Urothelium cell line (cell line): ENCODE measurements around the gene COA1.
"Not testable (repeated sequence)": the region's sequence is repeated elsewhere in the genome, so short reads cannot be mapped to it uniquely, and the experiment has no call there.

Experiments
- DNase-seq: peaks from one replicate; pipeline ENCODE4 v3.0.0; 2011; ENCODE audit warnings: low spot score, mixed read lengths
- FAIRE-seq: peaks from 2 replicates; lab custom pipeline; 2011; peaks lifted over from hg19 to GRCh38; lab: Jason Lieb, UNC

COA1 gene

DNA sequence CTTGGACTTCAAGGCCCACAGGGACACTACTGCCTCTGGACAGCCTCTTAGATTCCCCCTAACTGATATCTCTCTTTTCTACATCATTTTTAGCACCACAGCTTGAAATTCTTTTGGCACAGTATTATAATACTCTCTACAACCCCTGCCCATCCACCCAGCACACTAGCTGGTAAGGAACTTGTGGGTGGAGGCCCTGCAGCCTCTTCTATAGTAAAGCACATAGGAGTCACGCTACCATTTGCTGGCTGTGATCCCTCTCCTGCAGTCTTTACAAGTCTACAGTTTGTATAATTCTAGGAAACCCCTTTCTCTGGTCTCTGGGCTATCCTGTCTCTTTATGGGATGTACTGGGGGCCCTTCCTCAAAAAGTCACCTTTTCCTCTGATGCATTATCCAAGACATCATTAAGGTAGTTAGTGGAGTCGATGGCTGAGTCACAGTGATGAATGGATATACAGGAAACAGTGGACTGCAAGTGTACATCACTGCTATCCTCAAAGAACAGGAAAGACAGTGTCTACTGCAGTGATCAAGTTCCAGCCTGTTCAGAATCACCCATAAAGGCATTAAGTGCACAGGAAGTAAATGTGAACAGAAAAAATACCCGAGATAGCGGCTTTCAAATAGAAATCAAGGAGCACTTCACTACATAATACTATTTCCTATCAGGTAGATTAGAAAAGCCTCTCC, 92.1 kb downstream of the COA1 start:
- no peak for DNase-seq
- FAIRE-seq = no peak

DNA sequence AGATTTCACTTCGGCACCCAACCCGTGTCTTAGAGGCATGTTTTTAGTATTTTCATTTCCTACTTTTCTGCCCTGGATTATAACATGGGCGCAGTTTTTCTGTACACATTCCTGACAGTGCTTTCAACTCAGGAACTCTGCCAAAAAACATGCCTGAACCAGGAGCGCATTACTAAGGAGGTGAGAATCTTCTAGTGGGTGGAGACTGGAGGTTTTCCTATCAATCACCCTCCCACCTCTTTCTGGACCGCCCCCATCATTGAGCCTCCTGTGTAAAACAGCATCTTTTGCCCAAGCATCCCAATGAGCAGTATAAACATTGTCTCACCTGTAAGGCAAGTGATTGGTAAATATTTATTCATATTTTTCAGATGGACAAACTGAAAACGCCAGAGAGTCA, 93.2 kb downstream of the COA1 start:
- FAIRE-seq (no peak), DNase-seq (no peak)

DNA sequence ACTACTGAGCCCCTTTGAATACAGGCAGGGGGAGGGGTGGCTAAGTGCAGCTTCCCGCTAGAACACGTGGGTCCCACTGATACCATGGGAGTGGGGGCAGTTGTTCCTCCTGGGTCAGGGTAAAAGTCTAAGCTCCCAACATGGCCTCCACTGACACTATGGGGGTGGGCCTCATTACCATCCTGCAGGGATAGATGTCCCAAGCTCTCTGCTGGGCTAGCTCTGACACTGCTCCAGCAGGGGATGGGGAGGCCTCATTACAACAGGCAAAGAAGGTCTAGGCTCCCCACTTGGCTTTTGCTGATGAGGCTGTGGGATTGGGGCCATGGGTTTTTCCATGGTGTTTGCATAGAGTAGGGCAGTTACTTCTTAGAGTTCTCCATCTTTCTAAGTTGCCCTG, 94.9 kb downstream of the COA1 start:
- no peak for FAIRE-seq

DNA sequence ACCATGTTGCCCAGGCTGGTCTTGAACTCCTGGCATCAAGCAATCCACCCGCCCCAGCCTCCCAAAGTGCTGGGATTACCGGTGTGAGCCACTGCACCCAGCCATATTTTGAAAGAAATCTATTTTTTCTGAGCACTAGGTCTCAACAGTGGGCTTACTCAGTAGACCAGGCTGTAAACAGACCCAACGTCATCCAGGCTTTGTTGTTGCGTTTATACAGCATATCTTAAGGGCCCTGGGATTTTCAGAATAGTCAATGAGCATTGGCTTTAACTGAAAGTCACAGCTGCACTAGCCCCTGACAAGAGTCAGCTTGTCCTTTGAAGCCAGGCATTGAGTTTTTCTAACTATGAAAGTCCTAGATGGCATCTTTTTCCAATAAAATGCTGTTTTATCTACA, 96.6 kb downstream of the COA1 start:
- FAIRE-seq (no peak), DNase-seq (no peak)

More for the DNA sequence above, 94.9 kb downstream of the COA1 start:
- no peak for DNase-seq

DNA sequence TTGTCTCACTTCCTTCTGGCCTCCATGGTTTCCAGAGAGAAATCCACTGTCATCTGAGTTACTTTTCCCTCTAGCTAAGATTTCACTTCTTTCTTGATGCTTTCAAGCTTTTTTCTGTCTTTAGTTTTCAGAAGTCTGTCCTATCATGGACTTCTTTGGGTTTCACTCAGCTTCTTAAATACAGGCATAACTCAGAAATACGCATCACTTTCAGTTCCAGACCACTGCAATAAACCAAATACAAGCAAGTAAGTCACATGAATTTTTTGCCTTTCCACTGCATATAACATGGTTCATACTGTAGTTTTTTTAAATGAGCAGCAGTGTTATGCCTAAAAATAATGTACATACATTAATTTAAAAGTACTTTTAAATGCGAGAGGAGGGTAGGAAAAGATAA, 97.8 kb downstream of the COA1 start:
- DNase-seq (no peak), FAIRE-seq (no peak)

DNA sequence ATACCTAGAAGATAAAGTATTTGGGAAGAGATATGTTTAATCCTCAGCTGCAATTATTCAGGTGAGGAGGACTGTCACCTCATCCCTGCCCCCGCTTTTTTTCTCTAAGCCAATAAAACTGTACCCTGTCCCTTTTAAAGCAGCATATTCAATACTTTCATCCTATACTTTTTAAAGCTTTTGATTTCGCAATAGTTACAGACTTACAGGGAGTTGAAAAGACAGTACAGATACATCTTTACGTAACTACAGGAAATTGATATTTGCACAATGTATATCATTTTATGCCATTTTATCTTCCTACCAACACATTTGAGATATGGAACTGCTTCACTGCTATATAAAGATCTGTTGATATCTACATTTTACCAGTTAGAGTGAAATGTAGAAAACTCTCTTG, 98.8 kb downstream of the COA1 start:
- DNase-seq (no peak), FAIRE-seq (no peak)

DNA sequence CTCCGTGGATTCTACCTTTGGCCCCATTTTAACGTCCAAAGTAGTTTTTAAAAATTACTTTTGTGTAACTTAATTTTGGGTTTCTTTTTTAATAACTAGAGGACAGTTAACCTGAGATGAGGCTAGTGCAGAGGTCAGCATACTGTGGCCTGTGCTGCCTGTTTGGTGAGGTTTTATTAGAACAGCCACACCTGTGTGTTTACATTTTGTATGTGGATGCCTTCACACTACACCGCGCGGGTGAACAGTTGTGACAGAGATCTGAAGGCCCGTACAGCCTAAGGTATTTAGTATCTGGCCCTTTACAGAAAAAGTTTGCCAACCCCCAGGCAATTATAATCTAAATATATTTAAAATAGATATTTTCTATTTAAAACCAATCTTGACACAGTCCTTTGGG, 99.5 kb downstream of the COA1 start:
- DNase-seq (no peak), FAIRE-seq (no peak)

DNA sequence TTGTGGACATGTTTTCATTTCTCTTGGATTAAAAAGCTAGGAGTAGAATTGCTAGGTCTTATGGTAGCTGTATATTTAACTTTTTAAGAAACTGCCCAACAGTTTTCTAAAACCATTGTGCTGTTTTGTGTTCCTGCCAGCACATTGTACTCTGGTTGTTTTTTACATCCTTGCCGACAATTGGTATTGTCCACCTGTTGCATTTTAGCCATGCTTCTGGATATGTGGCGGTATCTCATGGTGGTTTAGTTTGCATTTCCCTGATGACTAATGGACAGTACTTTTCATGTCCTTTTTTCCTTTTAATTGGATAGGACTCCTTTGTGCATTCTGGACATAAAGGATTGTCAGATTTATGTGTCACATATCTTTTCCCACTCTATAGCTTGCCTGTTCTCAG, 100.9 kb downstream of the COA1 start:
- FAIRE-seq (no peak), DNase-seq (no peak)

DNA sequence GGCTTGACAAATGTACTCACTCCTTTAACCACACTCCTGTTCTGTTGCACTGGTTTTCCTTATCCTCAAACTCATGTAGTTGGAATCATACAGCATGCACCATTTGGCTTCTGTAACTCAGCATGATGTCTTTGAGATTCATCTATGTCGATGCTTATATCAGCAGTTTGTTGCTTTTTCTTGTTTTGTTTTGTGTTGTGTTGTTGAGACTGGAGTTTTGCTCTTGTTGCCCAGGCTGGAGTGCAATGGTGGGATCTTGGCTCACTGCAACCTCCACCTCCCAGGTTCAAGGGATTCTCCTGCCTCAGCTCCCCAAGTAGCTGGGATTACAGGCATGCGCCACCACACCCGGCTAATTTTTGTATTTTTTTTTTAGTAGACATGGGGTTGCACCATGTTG, 101.5 kb downstream of the COA1 start:
- DNase-seq, FAIRE-seq: not testable (repeated sequence)

DNA sequence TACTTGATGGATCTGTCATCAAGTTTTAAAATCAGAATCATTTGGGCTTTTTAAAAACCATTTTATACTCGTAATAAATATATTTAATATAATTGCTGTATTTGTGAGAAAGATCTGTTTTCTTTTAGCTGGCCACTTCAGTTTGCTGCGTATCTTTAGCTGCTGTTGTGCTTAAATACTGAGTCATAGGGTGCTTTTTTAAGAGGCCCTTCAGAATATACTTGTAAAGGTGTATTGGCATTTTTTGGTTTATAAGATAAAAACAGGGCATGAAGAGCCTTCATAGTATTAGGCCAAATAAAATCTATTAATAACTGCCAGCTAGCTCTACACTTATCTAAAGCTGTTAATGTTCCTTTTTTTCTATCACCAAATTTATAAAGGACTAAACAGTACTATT, 102.6 kb downstream of the COA1 start:
- DNase-seq (no peak), FAIRE-seq (no peak)

DNA sequence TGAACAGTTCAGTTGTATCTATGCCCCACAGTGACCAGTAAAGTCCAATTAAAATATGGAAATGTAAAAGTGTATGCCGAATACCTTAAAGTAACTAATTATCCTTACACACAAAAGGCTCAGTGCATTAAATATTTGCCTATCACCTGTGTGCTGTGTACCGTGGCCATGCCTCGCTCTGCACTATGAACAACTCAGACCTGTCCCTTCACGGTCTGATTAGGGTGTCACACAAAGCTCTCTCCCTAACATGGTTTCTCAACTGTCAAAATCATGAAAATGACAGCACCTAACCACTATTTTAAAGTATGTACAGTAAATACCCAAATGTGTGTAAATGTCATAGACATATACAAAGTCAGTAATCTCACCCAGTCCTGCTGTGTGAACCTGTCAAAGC, 103.3 kb downstream of the COA1 start:
- DNase-seq (no peak), FAIRE-seq (peak; percentile 53)

DNA sequence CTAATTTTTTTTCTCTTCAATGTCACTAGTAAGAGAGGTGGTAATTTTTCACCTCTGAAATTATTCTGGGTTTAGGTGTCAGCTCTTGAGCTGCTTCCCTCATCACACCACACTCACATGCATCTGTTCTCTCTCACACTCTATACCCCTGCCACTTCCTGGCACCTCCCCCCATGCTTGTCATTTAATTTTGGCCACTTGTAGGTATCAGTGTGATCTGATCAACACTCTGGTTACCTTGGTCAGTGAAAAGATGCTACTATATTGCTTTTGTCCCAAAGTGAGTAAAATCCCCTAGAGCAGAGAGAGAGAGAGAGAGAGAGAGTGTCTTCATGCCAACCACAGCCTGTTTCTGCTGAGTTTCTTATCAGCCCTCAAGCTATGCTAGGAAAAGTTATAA, 103.9 kb downstream of the COA1 start:
- FAIRE-seq (no peak), DNase-seq (no peak)

DNA sequence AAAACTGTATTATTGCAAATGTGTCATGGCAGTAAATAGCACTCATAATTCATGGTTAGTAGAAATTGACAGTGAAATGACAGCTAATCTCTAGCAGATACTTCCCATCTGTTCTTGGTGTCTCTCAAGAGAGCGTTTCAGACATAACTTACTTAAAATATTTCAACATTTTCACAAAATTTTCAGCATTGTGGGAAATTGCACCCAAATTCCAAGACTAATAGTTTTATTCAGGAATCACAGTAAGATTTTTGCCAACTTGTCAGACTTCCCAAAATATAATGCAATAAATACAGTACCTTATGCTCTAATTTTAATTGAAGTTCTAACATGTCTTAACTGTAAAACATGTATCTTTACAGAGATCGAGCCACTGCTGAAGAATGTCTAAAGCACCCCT, 105.2 kb downstream of the COA1 start:
- no peak for FAIRE-seq
- no peak for DNase-seq

DNA sequence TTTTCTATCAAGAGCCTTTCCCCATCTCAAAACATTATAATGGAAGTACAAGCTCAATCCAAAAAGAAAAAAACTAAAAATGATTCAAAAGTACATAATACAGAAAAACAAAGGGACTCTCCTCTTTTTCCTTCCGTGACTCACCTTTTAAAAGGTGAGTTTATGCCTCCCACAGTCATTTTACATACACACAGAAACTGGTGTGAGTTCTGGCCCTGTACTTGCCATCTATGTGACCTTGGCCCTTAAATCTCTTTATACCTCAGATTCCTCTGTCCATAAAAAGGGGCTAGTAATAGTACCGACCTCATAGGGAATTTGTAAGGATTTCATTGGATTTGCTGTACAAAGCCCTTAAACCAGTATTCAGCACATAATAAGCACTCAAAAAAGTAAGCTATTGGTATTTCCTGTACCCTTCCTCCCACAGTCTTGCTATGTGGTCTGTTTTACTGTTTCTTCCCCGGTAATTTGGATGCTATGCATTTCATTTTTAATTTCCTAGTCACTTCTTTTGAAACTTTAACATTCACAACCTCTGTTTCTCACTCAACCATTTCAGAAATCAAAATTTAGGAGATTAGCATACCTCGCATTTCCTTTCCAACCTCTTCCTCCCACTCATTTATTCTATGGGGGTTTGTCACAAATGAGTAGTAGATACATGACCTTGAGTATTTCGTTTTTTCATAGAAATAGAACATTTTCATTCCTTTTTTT, 107.4 kb downstream of the COA1 start:
- FAIRE-seq = no peak

DNA sequence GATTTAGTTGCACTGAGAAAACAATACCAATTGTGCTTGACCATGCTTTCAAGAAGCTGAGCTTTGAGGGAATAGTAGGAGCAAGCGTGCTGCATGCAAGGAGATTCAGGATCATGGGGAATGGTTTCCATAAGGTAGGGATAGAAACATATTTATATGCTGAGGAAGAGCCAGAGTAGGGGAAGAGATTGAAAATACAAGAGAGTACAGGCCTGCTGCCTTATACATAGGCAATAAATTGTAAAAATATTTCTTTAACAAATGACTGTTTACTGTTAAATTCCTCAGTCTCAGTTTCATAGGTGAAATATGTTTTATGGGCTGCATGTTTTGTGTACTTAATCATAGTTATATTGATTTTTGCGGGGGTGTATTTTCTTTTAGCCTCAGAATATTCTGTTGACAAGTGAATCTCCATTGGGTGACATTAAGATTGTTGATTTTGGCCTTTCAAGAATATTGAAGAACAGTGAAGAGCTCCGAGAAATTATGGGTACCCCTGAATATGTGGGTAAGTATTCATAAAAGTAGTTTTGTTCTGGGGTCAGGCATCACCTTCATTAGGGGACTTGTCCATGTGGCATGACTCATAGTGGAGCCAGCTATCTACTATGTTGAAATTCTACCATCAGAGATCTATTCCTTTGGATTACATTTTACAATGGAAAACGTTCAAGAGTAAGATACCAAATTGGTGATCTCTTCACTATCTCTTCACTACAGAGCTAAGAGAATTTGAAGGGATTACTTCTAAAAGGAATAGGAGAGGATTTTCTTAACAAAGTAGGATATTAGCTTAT, 109.9 kb downstream of the COA1 start:
- FAIRE-seq (no peak), DNase-seq (no peak)

More for the DNA sequence above, 107.4 kb downstream of the COA1 start:
- DNase-seq = no peak

DNA sequence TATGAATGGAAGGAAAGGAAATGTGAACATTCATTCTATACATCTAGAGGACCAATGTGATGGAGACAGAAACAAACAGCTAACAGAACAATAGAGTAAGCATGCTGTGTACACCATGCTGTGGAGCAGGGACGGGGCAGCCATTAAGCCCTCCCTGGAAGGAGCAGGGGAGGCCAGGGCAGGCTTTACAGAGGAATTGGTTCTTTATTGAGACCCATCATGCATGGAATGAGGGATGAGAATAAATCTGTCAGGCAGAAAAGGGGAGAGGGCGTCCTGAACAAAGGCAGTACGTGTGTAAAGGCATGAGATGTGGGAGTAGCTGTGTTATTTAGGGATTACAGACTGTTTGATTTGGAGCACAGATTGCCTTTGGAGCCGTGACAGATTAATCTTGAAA, 111.2 kb downstream of the COA1 start:
- DNase-seq (no peak), FAIRE-seq (no peak)

DNA sequence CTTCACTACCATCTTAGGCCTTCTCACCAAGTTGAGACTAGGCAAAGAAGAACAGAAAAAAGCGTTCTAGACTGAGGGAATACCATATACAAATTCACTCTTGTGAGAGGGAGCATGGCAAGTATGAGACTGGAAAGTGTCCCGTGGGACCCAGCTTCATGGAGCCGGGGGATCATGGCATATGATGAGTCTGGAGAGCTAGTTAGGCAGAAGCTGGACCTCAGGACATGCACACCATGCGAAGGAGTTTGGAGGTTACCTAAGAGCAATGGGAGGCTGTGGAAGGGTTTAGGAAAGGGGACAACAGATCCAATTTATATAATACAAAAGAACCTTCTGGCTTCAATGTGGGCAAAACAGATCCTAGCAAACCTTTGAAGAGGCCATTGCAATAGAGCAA, 112.3 kb downstream of the COA1 start:
- FAIRE-seq = no peak
- DNase-seq = no peak

DNA sequence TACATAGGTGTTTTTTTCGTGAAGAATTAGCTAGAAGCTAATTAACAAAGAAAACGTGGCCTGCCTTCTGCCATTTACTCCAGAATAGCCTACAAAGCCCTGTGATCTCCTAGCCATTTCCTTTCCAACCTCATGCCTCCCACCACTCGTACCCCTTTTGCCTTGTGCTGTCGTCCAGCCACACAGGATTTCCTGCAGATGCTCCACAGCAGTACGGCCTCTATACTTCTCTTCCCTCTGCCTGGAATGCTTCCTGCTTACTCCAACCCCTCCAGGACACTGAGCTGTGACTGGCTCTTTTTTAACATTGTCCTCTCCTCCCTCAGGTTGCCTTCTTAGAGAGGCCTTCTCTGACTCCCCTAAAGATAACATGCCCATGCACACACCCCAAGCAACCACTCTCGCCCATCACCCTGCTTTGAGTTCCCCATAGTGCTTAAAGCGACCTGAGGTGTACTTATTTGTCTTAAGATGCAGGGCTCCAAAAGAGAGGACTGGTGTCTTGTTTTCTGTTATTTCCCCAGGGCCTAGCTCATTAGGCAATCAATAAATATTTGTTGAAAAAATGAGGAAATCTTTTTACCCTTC, 113.7 kb downstream of the COA1 start:
- FAIRE-seq (no peak), DNase-seq (no peak)

DNA sequence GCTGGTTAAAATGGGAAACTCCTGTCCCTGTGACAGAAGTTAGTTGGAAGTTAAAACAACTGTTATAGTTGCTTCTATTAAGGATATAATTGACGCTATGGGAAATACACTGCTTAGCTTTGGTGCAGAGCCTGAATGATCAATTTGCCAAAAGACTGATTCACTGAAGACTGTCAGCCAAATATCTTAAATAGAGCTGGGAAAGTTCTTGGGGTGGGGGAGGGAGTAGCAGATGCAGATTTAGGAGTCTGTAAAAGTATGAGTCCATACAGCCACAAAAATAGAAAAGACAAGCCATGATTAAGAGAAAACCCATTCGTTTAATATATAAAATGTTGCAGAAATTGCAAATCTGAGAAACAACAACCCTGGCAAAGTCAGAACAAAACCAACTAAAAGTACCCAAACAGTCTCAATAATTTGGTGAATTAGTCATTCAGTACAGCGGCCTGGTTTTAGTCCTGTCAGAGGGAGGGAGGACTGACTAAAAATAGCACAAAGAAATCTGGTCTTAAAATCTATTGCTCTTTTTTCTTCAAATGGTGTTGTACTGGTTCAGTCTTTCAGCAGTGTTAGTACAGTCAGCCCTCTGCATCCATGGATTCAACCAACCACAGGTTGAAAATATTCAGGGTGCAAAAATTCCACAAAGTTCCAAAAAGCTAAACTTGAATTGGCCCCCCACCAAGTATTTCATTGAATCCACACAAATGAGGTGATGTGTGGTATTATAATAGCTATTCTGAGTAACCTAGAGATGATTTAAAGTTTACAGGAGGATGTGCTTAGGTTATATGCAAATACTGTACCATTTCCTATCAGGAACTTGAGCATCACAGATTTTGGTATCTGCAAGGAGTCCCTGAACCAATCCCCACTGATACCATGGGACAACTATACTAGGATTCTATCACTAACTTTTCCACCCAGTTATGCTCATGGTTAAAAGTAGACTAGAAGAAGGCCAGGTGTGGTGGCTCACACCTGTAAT, 116.4 kb downstream of the COA1 start:
- DNase-seq (no peak), FAIRE-seq (no peak)

DNA sequence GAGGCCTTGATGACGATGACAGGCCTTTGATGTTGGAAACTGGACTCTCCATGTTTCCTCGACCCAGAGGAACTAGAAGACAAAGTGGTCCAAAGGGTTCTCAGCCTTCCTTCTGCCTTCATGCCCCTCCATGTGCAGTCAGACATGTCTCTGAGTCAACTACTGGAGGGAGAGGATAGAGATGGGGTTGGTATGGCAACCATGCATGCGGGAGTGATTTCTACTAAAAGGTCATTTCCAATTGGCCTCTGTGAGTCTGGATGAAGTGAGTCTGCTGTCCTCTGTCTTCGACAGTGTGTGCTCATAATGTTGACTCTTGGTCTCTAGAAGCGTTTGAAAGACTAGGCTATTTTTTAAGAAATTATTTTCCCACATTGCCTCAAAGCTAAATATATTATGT, 117.2 kb downstream of the COA1 start:
- DNase-seq (no peak), FAIRE-seq (no peak)
